K562 (cell line): ENCODE results near the gene SPACA9. TPM values are rescaled to one million over a fixed set of nuclear protein-coding genes. Genes with fewer than 3 reads are reported as not detected.

ENCODE experiments used
- E2F8 ChIP-seq: fragments of 450-650 bp; IDR thresholded peaks from 2 replicates; pipeline ENCODE4 v1.7.1; 2018; ENCODE audit warnings: mild to moderate bottlenecking, low read depth; ENCODE audit not compliant: partially characterized antibody
- HMGXB4 ChIP-seq: sonication (generic); formaldehyde crosslinking; IDR thresholded peaks from 2 replicates; pipeline ENCODE4 v1.8.1; 2023; ENCODE audit warnings: mild to moderate bottlenecking, missing genetic modification reagents
- POLR2H ChIP-seq: IDR thresholded peaks from 2 replicates; pipeline ENCODE4 v1.6.1; 2016; ENCODE audit warnings: missing genetic modification characterization, low read depth, mild to moderate bottlenecking, control low read depth, missing compliant biosample characterization, moderate library complexity
- ZFP36 ChIP-seq: fragments of 150-350 bp; IDR thresholded peaks from 2 replicates; pipeline ENCODE4 v1.6.1; 2018; ENCODE audit warnings: low read length, low read depth; ENCODE audit not compliant: partially characterized antibody
- polyA plus RNA-seq, 8 experiments: library from polyadenylated mRNA; depleted of rRNA in 4 of 8; stranded (reverse) in 5 of 8; unstranded in 3 of 8; fragments of >200 nt; fragmentation: Nextera tagmentation in 2 of 8; fragmentation: Illumina TruSeq in 1 of 8; extraction: Ambion mirVana in 2 of 8; extraction: Trizol in 1 of 8; gene quantifications; 2 replicates each; pipeline versions ENCODE4 v1.2.1 to v1.2.3, GENCODE V29; 2011 to 2014; ENCODE audit warnings: inconsistent platforms in 1 of 8, missing spikeins in 1 of 8
- total RNA-seq, 7 experiments: library from RNA; depleted of rRNA in 6 of 7; stranded (reverse); fragments of >200 nt in 6 of 7; fragmentation: Illumina TruSeq in 2 of 7; extraction: Trizol in 2 of 7; gene quantifications; 2 replicates each; pipeline versions ENCODE4 v1.2.1 to v1.2.3, GENCODE V29; 2011 to 2021; ENCODE audit warnings: low replicate concordance in 1 of 7

The SPACA9 gene
- total and polyA plus RNA-seq, 9 of the 15 experiments (the other 6 are each of a cell fraction or from before 2014, with no cell fraction given) = 0.06 to 0.51 (median 0.36) TPM

GRCh38 chr9:132834343-132834742 is 44.4 kb upstream of the SPACA9 start (continued):
- TF ChIP-seq E2F8 (no peak), HMGXB4 (no peak), POLR2H (no peak), ZFP36 (no peak)
- TF ChIP-seq, all 486 proteins: peak for 0
